CD14-positive monocyte (primary cell): ENCODE data around the gene MUC12. TPM values are rescaled to one million over a fixed set of nuclear protein-coding genes. Genes with fewer than 3 reads are reported as not detected.
"Not testable (repeated sequence)": the region's sequence is repeated elsewhere in the genome, so short reads cannot be mapped to it uniquely, and the experiment has no call there.

Experiments used
- DNase-seq, 3 donors: peaks; one replicate each; pipeline ENCODE4 v3.0.0-alpha.2; 2011 to 2022
- H2AFZ ChIP-seq: 2 replicates; pipeline ENCODE4 v1.6.0; 2012; ENCODE audit warnings: mild to moderate bottlenecking, low read depth, low read length, inconsistent platforms; ENCODE audit not compliant: insufficient read depth, poor library complexity, severe bottlenecking
- H3K27ac ChIP-seq, 2 donors: 1 replicate in 1 of 2; 2 replicates in 1 of 2; pipeline ENCODE4 v1.5.1; 2012 to 2013; ENCODE audit warnings: low read length in 2 of 2, control low read depth in 1 of 2, inconsistent platforms in 1 of 2, low read depth in 1 of 2, mild to moderate bottlenecking in 1 of 2
- H3K27me3 ChIP-seq, 2 donors: one replicate each; pipeline versions ENCODE4 v1.6.0 to v1.6.1; 2011 to 2013; ENCODE audit warnings: low read length in 2 of 2; ENCODE audit not compliant: control insufficient read depth in 2 of 2, insufficient read depth in 2 of 2
- H3K36me3 ChIP-seq, 2 donors: replicated peaks in 1 of 2; 1 replicate in 1 of 2; 2 replicates in 1 of 2; pipeline versions ENCODE4 v1.5.1 to v1.6.1; 2012 to 2013; ENCODE audit warnings: low read length in 2 of 2, control low read depth in 1 of 2, inconsistent platforms in 1 of 2, mild to moderate bottlenecking in 1 of 2; ENCODE audit not compliant: insufficient read depth in 2 of 2, control insufficient read depth in 1 of 2
- H3K4me1 ChIP-seq, 2 donors: 1 replicate in 1 of 2; 2 replicates in 1 of 2; pipeline versions ENCODE4 v1.5.1 to v1.6.1; 2012 to 2013; ENCODE audit warnings: low read length in 2 of 2, control low read depth in 1 of 2, inconsistent platforms in 1 of 2, mild to moderate bottlenecking in 1 of 2, moderate library complexity in 1 of 2; ENCODE audit not compliant: insufficient read depth in 2 of 2, control insufficient read depth in 1 of 2
- H3K4me2 ChIP-seq: replicated peaks from 2 replicates; pipeline ENCODE3; 2012; ENCODE audit warnings: low read length, moderate library complexity, mild to moderate bottlenecking; ENCODE audit not compliant: poor library complexity, severe bottlenecking; ENCODE audit errors: extremely low read depth
- H3K4me3 ChIP-seq, 3 experiments: fragments of 200-600 bp in 1 of 3; sonication (generic) in 1 of 3; replicated peaks in 1 of 3; 1 replicate in 2 of 3; 2 replicates in 1 of 3; pipeline ENCODE4 v1.5.1; 2011 to 2013; ENCODE audit warnings: low read length in 3 of 3, mild to moderate bottlenecking in 3 of 3, control low read depth in 2 of 3, low read depth in 2 of 3, inconsistent platforms in 1 of 3, moderate library complexity in 1 of 3
- H3K79me2 ChIP-seq: 2 replicates; pipeline ENCODE4 v1.6.0; 2012; ENCODE audit warnings: mild to moderate bottlenecking, control low read depth, inconsistent platforms, low read length, moderate library complexity; ENCODE audit not compliant: insufficient read depth
- H3K9ac ChIP-seq: 2 replicates; pipeline ENCODE4 v1.6.0; 2017; ENCODE audit warnings: low read length, mild to moderate bottlenecking; ENCODE audit not compliant: insufficient read depth, poor library complexity, severe bottlenecking
- H3K9me3 ChIP-seq, 2 donors: replicated peaks in 1 of 2; 1 replicate in 1 of 2; 2 replicates in 1 of 2; pipeline versions ENCODE4 v1.5.1 to v1.6.1; 2012 to 2013; ENCODE audit warnings: low read length in 2 of 2, control low read depth in 1 of 2; ENCODE audit not compliant: control insufficient read depth in 1 of 2, insufficient read depth in 1 of 2
- H4K20me1 ChIP-seq: 2 replicates; pipeline ENCODE4 v1.6.0; 2012; ENCODE audit warnings: mild to moderate bottlenecking, low read length, control low read depth, moderate library complexity; ENCODE audit not compliant: insufficient read depth
- H3K27ac Mint-ChIP-seq, 7 donors: one replicate each; pipeline ENCODE4 v1.8.0; 2020; ENCODE audit warnings: mild to moderate bottlenecking in 7 of 7, mixed read lengths in 7 of 7, moderate library complexity in 6 of 7, inconsistent platforms in 2 of 7
- H3K27me3 Mint-ChIP-seq, 3 donors: one replicate each; pipeline ENCODE4 v1.8.0; 2021 to 2022; ENCODE audit warnings: low read depth in 3 of 3, mild to moderate bottlenecking in 3 of 3, mixed read lengths in 3 of 3, moderate library complexity in 3 of 3, inconsistent platforms in 1 of 3
- H3K36me3 Mint-ChIP-seq, 2 donors: one replicate each; pipeline ENCODE4 v1.8.0; 2020; ENCODE audit warnings: mixed read lengths in 2 of 2, inconsistent platforms in 1 of 2, mild to moderate bottlenecking in 1 of 2
- H3K4me1 Mint-ChIP-seq: one replicate; pipeline ENCODE4 v1.8.0; 2020; ENCODE audit warnings: mild to moderate bottlenecking, mixed read lengths
- H3K4me3 Mint-ChIP-seq, 2 donors: one replicate each; pipeline ENCODE4 v1.8.0; 2020; ENCODE audit warnings: mild to moderate bottlenecking in 2 of 2, mixed read lengths in 2 of 2, moderate library complexity in 1 of 2
- H3K9me3 Mint-ChIP-seq, 7 donors: one replicate each; pipeline ENCODE4 v1.8.0; 2020 to 2022; ENCODE audit warnings: mixed read lengths in 7 of 7, mild to moderate bottlenecking in 6 of 7, moderate library complexity in 6 of 7, inconsistent platforms in 2 of 7
- CTCF ChIP-seq: fragments of 200-600 bp; IDR thresholded peaks from one replicate; pipeline ENCODE4 v1.8.0; 2022; ENCODE audit warnings: antibody characterized with exemption, mild to moderate bottlenecking
- WGBS: methylation state at CpG from one replicate; pipeline ENCODE4 v1.1.5; 2013; ENCODE audit warnings: missing lambda C conversion rate; ENCODE audit not compliant: insufficient coverage; 5-methylcytosine and 5-hydroxymethylcytosine counted together
- intact Hi-C, 2 donors: fragments of 100-400 bp; cut with micrococcal nuclease; formaldehyde crosslinking; loops; one replicate each; pipeline versions ENCODE4 v1.15.0 to v1.15.1; 2023
- polyA plus RNA-seq, 3 donors: library from polyadenylated mRNA; depleted of rRNA in 1 of 3; unstranded in 2 of 3; stranded (reverse) in 1 of 3; fragments of 300-500 nt in 2 of 3; fragments of >200 nt in 1 of 3; fragmentation: Illumina TruSeq in 2 of 3; gene quantifications; 1 replicate in 2 of 3; 2 replicates in 1 of 3; pipeline ENCODE4 v1.2.3, GENCODE V29; 2012 to 2021

MUC12 gene
- polyA plus RNA-seq, 3 donors: 0.44 TPM; not detected in 2

DNA sequence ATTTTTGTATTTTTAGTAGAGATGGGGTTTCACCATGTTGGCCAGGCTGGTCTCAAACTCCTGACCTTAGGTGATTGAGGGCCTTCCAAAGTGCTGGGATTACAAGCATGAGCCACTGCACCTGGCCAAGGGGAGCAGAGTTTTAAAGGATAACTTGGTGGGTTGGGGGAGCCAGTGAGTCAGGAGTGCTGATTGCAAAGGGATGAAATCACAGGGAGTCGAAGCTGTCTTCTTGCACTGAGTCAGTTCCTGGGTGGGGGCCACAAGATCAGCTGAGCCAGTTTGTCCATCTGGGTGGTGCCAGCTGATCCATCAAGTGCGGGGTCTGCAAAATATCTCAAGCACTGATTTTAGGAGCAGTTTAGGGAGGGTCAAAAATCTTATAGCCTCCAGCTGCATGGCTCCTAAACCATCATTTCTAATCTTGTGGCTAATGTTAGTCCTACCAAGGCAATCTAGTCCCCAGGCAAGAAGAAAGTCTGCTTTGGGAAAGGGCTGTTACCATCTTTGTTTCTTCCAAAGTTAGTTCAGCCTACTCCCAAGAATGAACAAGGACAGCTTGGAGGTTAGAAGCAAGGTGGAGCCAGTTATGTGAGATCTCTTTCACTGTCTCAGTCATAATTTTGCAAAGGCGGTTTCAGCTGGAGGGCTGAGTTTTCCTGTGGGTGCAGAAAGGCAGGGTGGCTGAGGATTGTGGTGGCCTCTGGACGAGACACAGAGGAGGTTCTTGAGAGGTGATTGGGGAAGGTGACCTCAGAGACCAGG is 15.8 kb downstream of the MUC12 start:
- H3K4me1 ChIP-seq, H3K27ac Mint-ChIP-seq, intact Hi-C loops, H3K9me3 ChIP-seq, DNase-seq, H3K4me2 ChIP-seq, H3K4me3 Mint-ChIP-seq, H3K9ac ChIP-seq, H3K27me3 ChIP-seq, H3K9me3 Mint-ChIP-seq, H2AFZ ChIP-seq, H4K20me1 ChIP-seq, H3K36me3 Mint-ChIP-seq, H3K4me3 ChIP-seq, H3K27ac ChIP-seq, H3K36me3 ChIP-seq, H3K79me2 ChIP-seq, H3K4me1 Mint-ChIP-seq: not testable (repeated sequence)
- 84% methylated on average over 4 of the region's 4 CpGs for WGBS
- H3K27me3 Mint-ChIP-seq: peaks cover 6 to 25% (median 15%) of the 10 kb centered on the region in 3 donors

DNA sequence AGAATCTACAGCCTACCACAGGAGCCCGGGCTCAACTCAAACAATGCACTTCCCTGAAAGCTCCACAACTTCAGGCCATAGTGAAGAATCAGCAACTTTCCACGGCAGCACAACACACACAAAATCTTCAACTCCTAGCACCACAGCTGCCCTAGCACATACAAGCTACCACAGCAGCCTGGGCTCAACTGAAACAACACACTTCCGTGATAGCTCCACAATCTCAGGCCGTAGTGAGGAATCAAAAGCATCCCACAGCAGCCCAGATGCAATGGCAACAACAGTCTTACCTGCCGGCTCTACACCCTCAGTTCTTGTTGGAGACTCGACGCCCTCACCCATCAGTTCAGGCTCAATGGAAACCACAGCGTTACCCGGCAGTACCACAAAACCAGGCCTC is 22.3 kb downstream of the MUC12 start:
- H4K20me1 ChIP-seq: no peaks in the 10 kb centered on the region
- peaks cover 2 to 12% of the 10 kb centered on the region in 2 donors for H3K9me3 ChIP-seq
- Mint-ChIP-seq H3K4me1 (no peaks in the 10 kb centered on the region), H3K27me3 (peaks cover 0 to 4% (median 1%) of the 10 kb centered on the region in 3 donors), H3K9me3 (peaks cover 2 to 16% (median 8%) of the 10 kb centered on the region in 7 donors), H3K27ac (no peak overlapping the region), H3K36me3 (no peaks in the 10 kb centered on the region), H3K4me3 (no peak overlapping the region)
- no peaks in the 10 kb centered on the region for H3K79me2 ChIP-seq
- H3K4me3 ChIP-seq: no peak overlapping the region
- H3K4me1 ChIP-seq: no peaks in the 10 kb centered on the region
- H2AFZ ChIP-seq: no peak overlapping the region
- no peak overlapping the region for H3K27ac ChIP-seq
- WGBS: 95% methylated on average over 9 of the region's 9 CpGs
- no peak overlapping the region for H3K9ac ChIP-seq
- intact Hi-C loops: no loop called here
- H3K4me2 ChIP-seq: no peak overlapping the region
- H3K27me3 ChIP-seq: no peaks in the 10 kb centered on the region
- no peaks in the 10 kb centered on the region for H3K36me3 ChIP-seq
- no peak for DNase-seq
- no peak for TF ChIP-seq CTCF

GRCh38 chr7:100992280-100992679 is 22.9 kb downstream of the MUC12 start:
- DNase-seq, H3K27ac Mint-ChIP-seq, H3K27me3 Mint-ChIP-seq, H3K4me1 Mint-ChIP-seq, H3K27me3 ChIP-seq, H3K4me2 ChIP-seq, H2AFZ ChIP-seq, H4K20me1 ChIP-seq, intact Hi-C loops, H3K9ac ChIP-seq, H3K27ac ChIP-seq, H3K36me3 ChIP-seq, H3K36me3 Mint-ChIP-seq, H3K79me2 ChIP-seq, H3K4me1 ChIP-seq, H3K4me3 Mint-ChIP-seq, H3K4me3 ChIP-seq: not testable (repeated sequence)
- peaks cover 2 to 16% (median 8%) of the 10 kb centered on the region in 7 donors for H3K9me3 Mint-ChIP-seq
- H3K9me3 ChIP-seq: peaks cover 2 to 12% of the 10 kb centered on the region in 2 donors
- WGBS: 84% methylated on average over 5 of the region's 12 CpGs

- no CpG with 5 or more reads among the region's 9 CpGs for WGBS
- H3K9me3 Mint-ChIP-seq: peaks cover 4 to 20% (median 10%) of the 10 kb centered on the region in 7 donors
Measured at GRCh38 chr7:100994671-100995070, 25.3 kb downstream of the MUC12 start.

More at GRCh38 chr7:100994671-100995070, 25.3 kb downstream of the MUC12 start:
- H3K9ac ChIP-seq, H4K20me1 ChIP-seq, H3K4me2 ChIP-seq, intact Hi-C loops, H3K36me3 ChIP-seq, H3K4me1 Mint-ChIP-seq, H3K27me3 Mint-ChIP-seq, H3K4me1 ChIP-seq, H3K27ac Mint-ChIP-seq, H3K4me3 Mint-ChIP-seq, H3K27ac ChIP-seq, DNase-seq, H2AFZ ChIP-seq, H3K4me3 ChIP-seq, H3K27me3 ChIP-seq, H3K36me3 Mint-ChIP-seq, H3K79me2 ChIP-seq: not testable (repeated sequence)
- H3K9me3 ChIP-seq: peaks cover 6 to 12% of the 10 kb centered on the region in 2 donors
